Effector CD4-positive, alpha-beta T cell (primary cell): Measurements from ENCODE around the gene RCC2.
"Not testable (repeated sequence)": the region's sequence is repeated elsewhere in the genome, so short reads cannot be mapped to it uniquely, and the experiment has no call there.

Experiments used
- DNase-seq: peaks from one replicate; pipeline ENCODE4 v3.0.0-alpha.2; 2020
- total RNA-seq: gene quantifications from one replicate; lab custom pipeline; 2026; lab: John Stamatoyannopoulos, UW

The RCC2 gene
- total RNA-seq = 84.2 reads per million, percentile 79 among the genes with 10 or more reads in this experiment

DNA sequence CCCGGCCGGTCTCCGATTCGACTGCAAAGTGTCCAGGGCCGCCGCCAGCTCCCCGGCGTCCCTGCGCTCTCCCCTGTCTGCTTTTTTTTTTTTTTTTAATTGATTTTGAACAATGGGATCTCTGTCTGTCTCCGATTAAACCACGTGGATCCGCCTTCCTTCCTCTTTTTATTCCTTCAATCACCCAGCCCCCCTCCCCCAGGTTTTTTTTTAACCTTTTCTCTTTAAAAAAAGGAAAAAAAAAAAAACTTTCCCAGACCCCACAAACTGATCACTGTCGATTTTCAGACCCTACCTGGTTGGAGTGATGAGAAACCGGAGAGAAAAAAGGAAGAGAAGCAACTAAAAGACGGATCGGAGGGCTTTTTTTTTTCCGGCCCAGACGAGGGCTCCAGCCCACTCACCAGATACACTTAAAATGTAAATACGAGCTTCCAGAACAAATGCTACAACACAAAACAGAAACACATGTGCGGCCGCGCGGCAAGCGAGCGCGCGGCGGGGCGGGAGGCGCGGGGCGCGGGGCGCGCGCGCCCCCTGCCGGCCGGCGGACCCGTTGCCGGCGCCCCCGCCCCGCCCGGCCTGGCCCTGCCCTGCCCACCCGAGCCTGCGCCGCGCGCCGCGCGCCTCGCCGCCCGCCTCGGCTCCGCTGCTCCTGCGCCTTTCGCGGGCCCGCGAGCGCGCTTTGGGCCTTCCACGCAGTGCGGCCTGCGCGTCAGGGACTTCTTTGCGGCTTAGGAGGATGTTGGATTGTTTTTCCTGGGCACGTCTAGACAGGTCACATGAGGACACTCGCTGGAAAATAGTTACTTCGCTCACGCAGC, at the start of gene RCC2:
RCC2 (minus strand) TSS at position 428 of the 824 bp plus-strand sequence. CDS start 1,163 bp downstream, outside the sequence.
- peak; percentile 59 for DNase-seq

GRCh38 chr1:17486242-17486641, 46.8 kb upstream of the RCC2 start:
- DNase-seq = no peak

DNA sequence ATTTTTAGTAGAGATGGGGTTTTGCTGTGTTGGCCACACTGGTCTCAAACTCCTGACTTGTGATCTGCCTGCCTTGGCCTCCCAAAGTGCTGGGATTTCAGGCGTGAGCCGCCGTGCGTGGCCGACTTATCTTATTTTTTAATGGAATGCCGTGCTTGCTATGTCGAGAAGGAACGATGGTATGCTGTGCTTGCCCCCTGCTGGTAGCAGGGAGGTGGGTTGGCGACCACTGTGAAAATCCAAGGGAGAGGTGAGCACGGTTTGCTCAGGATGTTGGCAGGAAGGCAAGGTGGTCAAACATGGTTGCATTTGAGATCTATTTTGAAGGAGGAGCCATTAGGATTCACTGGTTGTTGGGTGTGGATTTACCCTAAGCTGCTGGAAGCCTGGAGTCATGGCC, 45.8 kb upstream of the RCC2 start:
- DNase-seq = no peak

DNA sequence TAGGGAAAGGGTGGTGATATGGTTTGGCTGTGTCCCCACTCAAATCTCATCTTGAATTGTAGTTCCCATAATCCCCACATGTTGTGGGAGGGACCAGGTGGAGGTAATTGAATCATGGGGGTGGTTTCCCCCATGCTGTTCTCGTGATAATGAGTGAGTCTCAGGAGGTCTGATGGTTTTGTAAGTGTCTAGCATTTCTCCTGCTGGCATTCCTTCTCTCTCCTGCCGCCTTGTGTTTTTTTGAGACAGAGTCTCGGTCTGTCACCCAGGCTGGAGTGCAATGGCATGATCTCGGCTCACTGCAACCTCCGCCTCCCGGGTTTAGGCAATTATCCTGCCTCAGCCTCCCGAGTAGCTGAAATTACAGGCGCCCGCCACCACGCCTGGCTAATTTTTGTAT, 42.5 kb upstream of the RCC2 start:
- not testable (repeated sequence) for DNase-seq

GRCh38 chr1:17480846-17481245, 41.4 kb upstream of the RCC2 start:
- DNase-seq = no peak

GRCh38 chr1:17475752-17476151, 36.3 kb upstream of the RCC2 start:
- no peak for DNase-seq

DNA sequence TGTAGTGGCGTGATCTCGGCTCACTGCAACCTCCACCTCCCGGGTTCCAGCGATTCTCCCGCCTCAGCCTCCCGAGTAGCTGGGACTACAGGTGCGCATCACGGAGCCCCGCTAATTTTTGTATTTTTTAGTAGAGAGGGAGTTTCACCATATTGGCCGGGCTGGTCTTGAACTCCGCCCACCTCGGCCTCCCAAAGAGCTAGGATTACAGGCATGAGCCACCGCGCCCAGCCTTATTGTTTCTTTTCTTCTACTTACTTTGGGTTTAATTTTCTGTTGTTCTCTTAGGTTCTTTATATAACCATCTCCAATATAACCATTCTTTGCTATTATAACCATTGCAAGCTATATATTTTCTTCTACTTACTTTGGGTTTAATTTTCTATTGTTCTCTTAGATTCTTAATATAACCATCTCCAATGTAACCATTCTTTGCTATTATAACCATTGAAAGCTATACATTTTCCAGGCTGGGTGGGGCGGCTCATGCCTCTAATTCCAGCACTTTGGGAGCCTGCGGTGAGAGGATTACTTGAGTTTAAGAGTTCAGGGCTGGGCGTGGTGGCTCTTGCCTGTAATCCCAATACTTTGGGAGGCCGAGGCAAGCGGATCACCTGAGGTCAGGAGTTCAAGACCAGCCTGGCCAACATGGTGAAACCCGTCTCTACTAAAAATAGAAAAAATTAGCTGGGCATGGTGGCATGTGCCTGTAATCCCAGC, 35.5 kb upstream of the RCC2 start:
- not testable (repeated sequence) for DNase-seq

GRCh38 chr1:17472814-17473213, 33.3 kb upstream of the RCC2 start:
- no peak for DNase-seq

- no peak for DNase-seq
These were observed 31.9 kb upstream of the RCC2 start for GRCh38 chr1:17471393-17471792.

DNA sequence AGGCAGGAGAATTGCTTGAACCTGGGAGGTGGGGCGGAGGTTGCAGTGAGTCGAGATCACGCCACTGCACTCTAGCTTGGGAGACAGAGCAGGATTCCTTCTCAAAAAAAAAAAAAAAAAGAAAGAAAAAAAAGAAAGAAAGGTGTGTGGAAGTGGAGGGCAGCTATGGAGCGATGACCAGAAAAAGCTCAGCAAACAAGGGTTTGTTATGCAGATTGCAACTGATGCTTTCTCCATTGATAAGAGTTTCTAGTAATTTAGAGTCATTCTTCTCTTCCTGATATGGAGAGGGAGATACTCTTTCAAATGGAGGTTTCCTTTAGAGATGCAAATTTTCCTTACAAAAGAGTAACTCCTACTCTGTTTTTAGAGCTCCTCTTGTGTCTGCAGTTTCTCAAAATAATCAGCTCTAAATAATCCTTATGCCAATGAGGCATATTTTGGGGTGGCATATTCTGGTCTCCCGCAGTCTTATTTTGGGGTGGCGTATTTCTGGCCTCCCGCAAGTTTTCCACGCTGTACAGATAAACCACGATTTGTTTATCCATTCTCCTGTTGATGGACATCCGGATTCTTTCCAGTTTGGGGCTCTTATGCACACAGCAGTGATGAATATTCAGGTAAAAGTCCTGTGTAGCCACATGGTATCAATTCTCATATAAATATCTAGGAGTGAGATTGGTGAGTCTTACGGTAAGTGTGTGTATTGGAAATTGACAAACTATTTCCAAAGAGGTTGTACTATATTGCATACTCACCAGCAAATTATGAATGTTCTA, 30.7 kb upstream of the RCC2 start:
- DNase-seq = no peak

GRCh38 chr1:17468357-17469265, 29.1 kb upstream of the RCC2 start:
- DNase-seq = not testable (repeated sequence)

GRCh38 chr1:17466359-17466758, 26.9 kb upstream of the RCC2 start:
- no peak for DNase-seq

- DNase-seq = no peak
These were observed 25.8 kb upstream of the RCC2 start for GRCh38 chr1:17465228-17465627.

DNA sequence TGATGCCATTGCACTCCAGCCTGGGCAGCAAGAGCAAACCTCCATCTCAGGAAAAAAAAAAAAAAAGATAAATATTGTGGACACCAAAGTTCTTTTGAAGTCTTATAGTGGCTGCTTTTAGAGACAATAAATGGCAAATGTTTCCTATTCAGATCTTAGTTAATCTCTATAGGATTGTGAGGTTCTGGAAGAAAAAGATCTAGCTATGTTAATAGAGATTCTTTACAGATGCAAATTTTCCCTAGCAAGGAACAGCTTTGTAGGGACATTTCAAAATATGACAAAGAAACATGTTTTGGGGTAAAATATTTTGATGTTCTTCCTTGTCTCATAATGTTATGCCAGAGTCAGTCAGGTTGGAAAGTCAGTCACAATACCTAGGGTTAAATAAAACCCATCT, 24.5 kb upstream of the RCC2 start:
- no peak for DNase-seq

DNA sequence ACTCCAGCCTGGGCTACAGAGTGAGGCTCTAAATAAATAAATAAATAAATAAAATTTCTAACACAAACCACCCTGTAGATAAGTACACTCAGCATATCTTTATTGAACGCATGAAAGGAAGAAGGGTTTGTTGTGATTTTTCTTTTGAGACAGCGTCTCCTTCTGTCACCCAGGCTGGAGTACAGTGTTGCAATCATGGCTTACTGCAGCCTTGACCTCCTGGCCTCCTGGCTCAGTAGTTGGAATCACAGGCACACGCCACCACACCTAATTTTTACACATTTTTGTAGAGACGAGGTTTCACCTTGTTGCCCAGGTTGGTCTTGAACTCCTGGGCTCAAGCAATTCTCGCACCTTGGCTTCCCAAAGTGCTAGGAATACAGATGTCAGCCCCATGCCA, 23.2 kb upstream of the RCC2 start:
- no peak for DNase-seq

- DNase-seq = no peak
These were observed 20.7 kb upstream of the RCC2 start for GRCh38 chr1:17460219-17460618.

GRCh38 chr1:17458794-17459193, 19.3 kb upstream of the RCC2 start:
- DNase-seq = no peak

DNA sequence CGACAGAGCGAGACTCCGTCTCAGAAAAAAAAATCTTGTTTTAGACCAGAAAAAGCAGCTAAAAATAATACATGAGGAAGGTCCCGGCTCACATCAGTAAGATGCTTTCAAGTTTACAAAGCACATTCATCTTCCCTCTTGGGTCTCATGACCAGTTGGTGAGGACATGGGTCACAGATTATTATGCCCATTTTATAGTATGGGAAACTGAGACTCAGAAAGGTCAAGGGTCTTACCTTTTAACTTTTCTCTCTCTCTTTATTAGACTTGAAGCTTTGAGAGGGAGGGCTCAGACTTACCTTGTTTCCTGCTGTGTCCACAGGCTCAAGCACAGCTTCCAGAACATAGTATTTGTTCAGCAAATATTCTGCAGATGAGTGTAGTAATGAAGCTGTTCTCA, 13.2 kb upstream of the RCC2 start:
- no peak for DNase-seq

DNA sequence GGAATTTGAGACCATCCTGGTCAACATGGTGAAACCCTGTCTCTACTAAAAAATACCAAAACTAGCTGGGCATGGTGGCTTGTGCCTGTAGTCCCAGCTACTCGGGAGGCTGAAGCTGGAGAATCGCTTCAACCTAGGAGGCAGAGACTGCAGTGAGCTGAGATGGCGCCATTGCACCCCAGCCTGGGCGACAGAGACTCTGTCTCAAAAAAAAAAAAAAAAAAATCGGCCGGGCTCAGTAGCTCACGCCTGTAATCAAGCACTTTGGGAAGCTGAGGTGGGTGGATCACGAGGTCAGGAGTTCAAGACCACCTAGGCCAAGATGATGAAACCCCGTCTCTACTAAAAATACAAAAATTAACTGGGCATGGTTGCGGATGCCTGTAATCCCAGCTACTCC, 12.7 kb upstream of the RCC2 start:
- DNase-seq = not testable (repeated sequence)

- DNase-seq = no peak
These were observed 12.3 kb upstream of the RCC2 start for GRCh38 chr1:17451731-17452130.

DNA sequence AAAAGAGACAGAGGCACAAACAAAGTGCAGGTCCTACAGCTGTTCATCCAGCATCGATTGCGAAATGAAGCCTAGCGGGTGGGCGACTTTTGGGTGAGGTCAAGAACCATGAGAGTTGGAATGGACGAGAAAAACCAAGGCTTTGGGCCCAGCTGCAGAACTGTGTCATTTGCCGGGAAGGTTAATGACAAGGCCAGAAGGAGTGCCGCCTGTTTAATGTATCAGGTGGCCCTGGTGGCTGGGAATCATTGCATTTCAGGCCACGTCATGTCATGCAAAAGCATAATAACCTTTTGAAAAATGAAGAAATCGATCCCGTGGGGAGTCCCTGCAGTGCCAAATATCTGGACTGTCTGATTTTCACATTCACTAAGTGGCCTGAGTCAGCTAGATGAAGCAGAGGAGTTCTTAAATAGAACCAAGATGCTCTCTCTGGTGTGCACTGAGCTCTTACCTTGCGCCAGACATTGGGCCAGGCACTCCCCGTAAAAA, 8.1 kb upstream of the RCC2 start:
- DNase-seq = no peak

DNA sequence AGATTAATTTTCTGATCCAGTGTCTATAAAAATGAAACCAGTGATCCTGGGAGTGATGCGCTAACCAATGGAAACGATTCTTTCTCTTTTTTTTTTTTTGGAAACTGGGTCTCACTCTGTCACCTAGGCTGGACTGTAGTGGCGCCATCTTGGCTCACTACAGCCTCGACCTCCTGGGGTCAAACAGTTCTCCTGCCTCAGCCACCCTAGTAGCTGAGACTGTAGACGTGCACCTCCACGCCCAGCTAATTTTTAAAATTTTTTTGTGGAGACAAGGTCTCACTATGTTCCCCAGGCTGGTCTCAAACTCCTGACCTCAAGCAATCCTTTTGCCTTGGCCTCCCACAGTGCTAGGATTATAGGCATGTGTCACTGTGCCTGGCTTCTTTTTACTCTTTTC, 3.4 kb upstream of the RCC2 start:
- DNase-seq = no peak
